HepG2 (cell line): Measurements from ENCODE around the gene CHST4. TPM values are rescaled to one million over a fixed set of nuclear protein-coding genes. Genes with fewer than 3 reads are reported as not detected.

Experiments used
- AKNA ChIP-seq: sonication (generic); formaldehyde crosslinking; IDR thresholded peaks from 2 replicates; pipeline ENCODE4 v1.4.0; 2020; ENCODE audit warnings: missing genetic modification reagents, borderline replicate concordance
- CEBPZ ChIP-seq: IDR thresholded peaks from 2 replicates; pipeline ENCODE4 v1.6.1; 2012; ENCODE audit warnings: low read length, improper control_type of control experiment
- ELF3 ChIP-seq: IDR thresholded peaks from 2 replicates; pipeline ENCODE4 v1.6.1; 2016; ENCODE audit warnings: missing genetic modification reagents, missing compliant biosample characterization
- GATAD2A ChIP-seq: IDR thresholded peaks from 2 replicates; pipeline ENCODE4 v1.6.1; 2016
- IKZF5 ChIP-seq: IDR thresholded peaks from 2 replicates; pipeline ENCODE4 v1.6.1; 2018; ENCODE audit warnings: missing genetic modification reagents, mild to moderate bottlenecking, missing compliant biosample characterization
- PTBP1 ChIP-seq: fragments of 200-400 bp; formaldehyde crosslinking; IDR thresholded peaks from 2 replicates; pipeline ENCODE4 v1.6.1; 2018; ENCODE audit warnings: low read length, low read depth; ENCODE audit not compliant: poor library complexity, severe bottlenecking
- REXO4 ChIP-seq: sonication (generic); formaldehyde crosslinking; IDR thresholded peaks from 2 replicates; pipeline ENCODE4 v1.8.0; 2022; ENCODE audit warnings: missing genetic modification reagents, mild to moderate bottlenecking, borderline replicate concordance
- TOE1 ChIP-seq: sonication (generic); formaldehyde crosslinking; IDR thresholded peaks from 2 replicates; pipeline ENCODE4 v1.4.0; 2020; ENCODE audit warnings: mild to moderate bottlenecking, missing genetic modification reagents
- TRIM22 ChIP-seq: fragments of 450-650 bp; IDR thresholded peaks from 2 replicates; pipeline ENCODE4 v1.6.1; 2017
- YEATS2 ChIP-seq: sonication (generic); formaldehyde crosslinking; IDR thresholded peaks from 2 replicates; pipeline ENCODE4 v1.4.0; 2020; ENCODE audit warnings: missing genetic modification reagents, borderline replicate concordance
- ZFP36 ChIP-seq: fragments of 150-350 bp; IDR thresholded peaks from 2 replicates; pipeline ENCODE4 v1.6.1; 2018; ENCODE audit warnings: borderline replicate concordance, low read length, low read depth; ENCODE audit not compliant: partially characterized antibody
- ZNF264 ChIP-seq: sonication (generic); formaldehyde crosslinking; IDR thresholded peaks from 2 replicates; pipeline ENCODE4 v1.4.0; 2020; ENCODE audit warnings: missing genetic modification reagents
- ZNF431 ChIP-seq: sonication (generic); formaldehyde crosslinking; IDR thresholded peaks from 2 replicates; pipeline ENCODE4 v1.9.0; 2022; ENCODE audit warnings: missing genetic modification reagents, low read depth, mild to moderate bottlenecking, borderline replicate concordance
- ZNF446 ChIP-seq: sonication (generic); formaldehyde crosslinking; IDR thresholded peaks from 2 replicates; pipeline ENCODE4 v1.5.0; 2020; ENCODE audit warnings: mild to moderate bottlenecking, missing genetic modification reagents
- ZNF691 ChIP-seq: sonication (generic); formaldehyde crosslinking; IDR thresholded peaks from 2 replicates; pipeline ENCODE4 v1.4.0; 2020; ENCODE audit warnings: missing genetic modification reagents, low read depth, mild to moderate bottlenecking, borderline replicate concordance
- ZNF7 ChIP-seq: IDR thresholded peaks from 2 replicates; pipeline ENCODE4 v1.6.1; 2016; ENCODE audit warnings: missing biosample characterization, missing genetic modification reagents
- ZNF782 ChIP-seq: sonication (generic); formaldehyde crosslinking; IDR thresholded peaks from 2 replicates; pipeline ENCODE4 v1.4.0; 2020; ENCODE audit warnings: missing genetic modification reagents, mild to moderate bottlenecking, borderline replicate concordance
- polyA plus RNA-seq, 8 experiments: library from polyadenylated mRNA; depleted of rRNA in 3 of 8; stranded (reverse) in 7 of 8; unstranded in 1 of 8; fragments of >200 nt; fragmentation: Illumina TruSeq in 4 of 8; extraction: Trizol in 4 of 8; gene quantifications; 2 replicates each; pipeline versions ENCODE4 v1.2.1 to v1.2.3, GENCODE V29; 2011 to 2016; ENCODE audit warnings: low read depth in 4 of 8, missing spikeins in 1 of 8, mixed read lengths in 1 of 8; ENCODE audit not compliant: insufficient read depth in 1 of 8
- total RNA-seq, 5 experiments: library from RNA; depleted of rRNA; stranded (reverse); fragments of >200 nt; fragmentation: Illumina TruSeq; extraction: Trizol; gene quantifications; 2 replicates each; pipeline ENCODE4 v1.2.3, GENCODE V29; 2016; ENCODE audit warnings: low read depth in 1 of 5

Gene CHST4
- total and polyA plus RNA-seq, 2 of the 13 experiments (the other 11 are each of a cell fraction or from before 2014, with no cell fraction given) = not detected

- TF ChIP-seq AKNA (CRISPR knock-in tag) (no peak), GATAD2A (CRISPR knock-in tag) (peak; percentile 31; the same call in 1 of the 2 replicates), CEBPZ (no peak), ELF3 (CRISPR knock-in tag) (0 out of 2 replicates have a peak, but pooled peaks have one; percentile 36), ZFP36 (no peak), REXO4 (CRISPR knock-in tag) (no peak), IKZF5 (no peak), ZNF446 (CRISPR knock-in tag) (no peak), ZNF264 (CRISPR knock-in tag) (peak; percentile 35; the same call in 1 of the 2 replicates), ZNF691 (CRISPR knock-in tag) (no peak), PTBP1 (no peak), ZNF7 (CRISPR knock-in tag) (no peak), TOE1 (no peak), YEATS2 (CRISPR knock-in tag) (peak; percentile 28; the same call in 1 of the 2 replicates), ZNF431 (no peak), TRIM22 (no peak), ZNF782 (CRISPR knock-in tag) (no peak)
Measured at GRCh38 chr16:71552698-71553503, 26.7 kb downstream of the CHST4 start (continued).
